ENCODE data around the gene FAM13B.
"Not testable (repeated sequence)": the region's sequence is repeated elsewhere in the genome, so short reads cannot be mapped to it uniquely, and the experiment has no call there.

FAM13B gene

DNA sequence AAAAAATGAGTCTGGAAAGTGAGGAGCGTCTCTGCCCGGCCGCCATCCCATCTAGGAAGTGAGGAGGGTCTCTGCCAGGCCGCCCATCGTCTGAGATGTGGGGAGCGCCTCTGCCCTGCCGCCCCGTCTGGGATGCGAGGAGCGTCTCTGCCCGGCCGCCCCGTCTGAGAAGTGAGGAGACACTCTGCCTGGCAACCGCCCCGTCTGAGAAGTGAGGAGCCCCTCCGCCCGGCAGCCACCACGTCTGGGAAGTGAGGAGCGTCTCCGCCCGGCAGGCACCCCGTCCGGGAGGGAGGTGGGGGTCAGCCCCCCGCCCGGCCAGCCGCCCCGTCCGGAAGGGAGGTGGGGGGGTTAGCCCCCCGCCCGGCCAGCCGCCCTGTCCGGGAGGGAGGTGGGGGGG is 37.1 kb upstream of the FAM13B start:
- not testable (repeated sequence) for H3K23ac ChIP-seq (ENCODE audit: low read length); H2BK120ac ChIP-seq (ENCODE audit: insufficient read depth, low read length, poor library complexity); H3K36me3 ChIP-seq (ENCODE audit: control insufficient read depth in 1 of 2, insufficient read depth in 2 of 2, low read length in 2 of 2); H2BK5ac ChIP-seq (ENCODE audit: low read depth, low read length, poor library complexity); H3K18ac ChIP-seq (ENCODE audit: low read length); H4K12ac ChIP-seq (ENCODE audit: low read depth, low read length); H3K79me1 ChIP-seq (ENCODE audit: low read length); H2AFZ ChIP-seq (ENCODE audit: insufficient read depth, low read length, poor library complexity); H3K27ac ChIP-seq (ENCODE audit: low read depth, low read length); H2AK5ac ChIP-seq (ENCODE audit: low read length); H3K27me3 ChIP-seq (ENCODE audit: insufficient read depth, low read length); H4K91ac ChIP-seq (ENCODE audit: low read depth, low read length); H3K14ac ChIP-seq (ENCODE audit: low read length); H4K8ac ChIP-seq (ENCODE audit: low read depth, low read length); H3K9me3 ChIP-seq (ENCODE audit: insufficient read depth, low read depth, low read length); H3K4me2 ChIP-seq (ENCODE audit: low read length); H3K4me1 ChIP-seq (ENCODE audit: control insufficient read depth in 1 of 2, insufficient read depth in 2 of 2, low read length in 2 of 2); H3K79me2 ChIP-seq (ENCODE audit: control insufficient read depth, insufficient read depth, low read length, poor library complexity); H3K9ac ChIP-seq (ENCODE audit: low read length); H3K4ac ChIP-seq (ENCODE audit: low read depth, low read length); H2BK12ac ChIP-seq (ENCODE audit: low read length); DNase-seq; H3K4me3 ChIP-seq (ENCODE audit: low read depth, low read length)
- no CpG with 5 or more reads among the region's 32 CpGs for WGBS (ENCODE audit: extremely low coverage, insufficient coverage, insufficient read length)

DNA sequence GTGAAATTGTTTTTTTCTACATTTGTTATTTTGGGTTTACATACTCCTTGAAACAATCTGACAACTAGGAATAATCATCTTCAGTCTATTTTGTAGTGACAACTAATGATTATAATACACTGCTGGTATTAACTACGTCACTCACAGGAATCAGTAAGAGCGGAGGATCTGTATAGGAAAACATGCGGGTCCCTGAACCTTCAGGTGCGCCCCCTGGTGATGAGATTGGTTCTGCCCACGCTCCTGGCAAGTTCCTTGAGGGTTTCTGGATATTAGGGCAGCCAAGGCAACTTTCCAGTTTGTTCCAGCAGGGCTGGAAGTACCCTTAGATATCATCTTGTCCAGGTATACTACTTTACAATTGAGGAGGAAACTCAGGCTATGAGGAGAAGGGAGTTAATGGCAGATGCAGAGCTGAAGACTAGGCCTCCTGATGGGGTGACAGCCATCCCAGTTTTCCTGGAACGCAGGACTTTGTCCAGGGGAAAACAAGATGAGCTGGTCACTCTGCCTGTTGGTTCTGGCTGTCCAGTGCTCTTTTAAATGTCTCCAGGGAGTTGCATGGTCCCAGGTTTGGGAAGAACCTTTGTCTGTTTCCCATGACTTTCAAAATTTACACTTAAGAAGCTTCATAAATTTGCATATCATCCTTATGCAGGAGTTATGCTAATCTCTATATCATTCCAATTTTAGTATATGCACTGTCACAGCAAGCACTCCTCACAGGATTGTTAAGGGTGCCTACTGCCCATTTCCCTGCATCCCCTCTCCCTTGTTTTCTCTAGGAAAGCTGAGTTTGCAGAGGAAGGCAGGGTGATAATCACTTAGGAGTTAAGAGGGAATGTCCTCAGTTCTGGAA is 36.1 kb upstream of the FAM13B start:
- Histone ChIP-seq H2AFZ (ENCODE audit: insufficient read depth, low read length, poor library complexity) (no peak overlapping the region), H3K18ac (ENCODE audit: low read length) (no peak overlapping the region), H3K79me2 (ENCODE audit: control insufficient read depth, insufficient read depth, low read length, poor library complexity) (no peaks in the 10 kb centered on the region), H4K8ac (ENCODE audit: low read depth, low read length) (no peak overlapping the region), H3K4me3 (ENCODE audit: low read depth, low read length) (no peak overlapping the region), H3K4me2 (ENCODE audit: low read length) (no peak overlapping the region), H3K27me3 (ENCODE audit: insufficient read depth, low read length) (no peaks in the 10 kb centered on the region), H3K23ac (ENCODE audit: low read length) (no peak overlapping the region), H3K36me3 (ENCODE audit: control insufficient read depth in 1 of 2, insufficient read depth in 2 of 2, low read length in 2 of 2) (no peaks in the 10 kb centered on the region), H3K9ac (ENCODE audit: low read length) (no peak overlapping the region), H2BK120ac (ENCODE audit: insufficient read depth, low read length, poor library complexity) (no peak overlapping the region), H3K9me3 (ENCODE audit: insufficient read depth, low read depth, low read length) (no peaks in the 10 kb centered on the region), H3K27ac (ENCODE audit: low read depth, low read length) (no peak overlapping the region), H4K12ac (ENCODE audit: low read depth, low read length) (no peak overlapping the region), H3K4ac (ENCODE audit: low read depth, low read length) (no peak overlapping the region), H2BK5ac (ENCODE audit: low read depth, low read length, poor library complexity) (no peak overlapping the region), H2AK5ac (ENCODE audit: low read length) (no peak overlapping the region), H2BK12ac (ENCODE audit: low read length) (no peak overlapping the region), H3K14ac (ENCODE audit: low read length) (no peak overlapping the region), H3K79me1 (ENCODE audit: low read length) (no peaks in the 10 kb centered on the region), H4K91ac (ENCODE audit: low read depth, low read length) (no peak overlapping the region), H3K4me1 (ENCODE audit: control insufficient read depth in 1 of 2, insufficient read depth in 2 of 2, low read length in 2 of 2) (no peaks in the 10 kb centered on the region)
- peak; percentile 91 to 97 for DNase-seq
- WGBS (ENCODE audit: extremely low coverage, insufficient coverage, insufficient read length) = no CpG with 5 or more reads among the region's 6 CpGs

DNA sequence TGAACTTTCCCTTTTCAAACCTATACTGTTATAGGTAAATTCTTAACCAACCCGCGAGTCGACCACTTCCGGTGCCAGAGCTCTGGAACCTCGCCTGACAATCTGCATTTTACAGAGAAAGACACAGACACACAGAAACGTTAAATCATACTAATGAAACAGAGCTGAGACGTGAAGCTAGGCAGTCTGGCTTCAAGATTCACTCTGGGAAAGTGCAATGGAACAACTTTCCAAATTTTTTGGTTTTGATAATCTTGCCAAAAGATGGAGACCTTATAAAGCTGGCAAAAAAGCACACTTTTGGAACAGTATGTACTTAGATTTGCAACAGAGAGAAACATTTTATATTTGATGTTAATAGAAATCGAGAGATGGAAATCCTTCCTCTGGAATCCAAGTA is 35.1 kb upstream of the FAM13B start:
- Histone ChIP-seq H3K23ac (ENCODE audit: low read length) (no peak overlapping the region), H2BK12ac (ENCODE audit: low read length) (no peak overlapping the region), H3K18ac (ENCODE audit: low read length) (no peak overlapping the region), H2AK5ac (ENCODE audit: low read length) (no peak overlapping the region), H3K4ac (ENCODE audit: low read depth, low read length) (no peak overlapping the region), H2BK120ac (ENCODE audit: insufficient read depth, low read length, poor library complexity) (no peak overlapping the region), H3K4me2 (ENCODE audit: low read length) (no peak overlapping the region), H3K9me3 (ENCODE audit: insufficient read depth, low read depth, low read length) (no peaks in the 10 kb centered on the region), H3K14ac (ENCODE audit: low read length) (no peak overlapping the region), H3K9ac (ENCODE audit: low read length) (no peak overlapping the region), H4K8ac (ENCODE audit: low read depth, low read length) (no peak overlapping the region), H2BK5ac (ENCODE audit: low read depth, low read length, poor library complexity) (no peak overlapping the region), H3K4me3 (ENCODE audit: low read depth, low read length) (no peak overlapping the region), H3K27me3 (ENCODE audit: insufficient read depth, low read length) (no peaks in the 10 kb centered on the region), H4K91ac (ENCODE audit: low read depth, low read length) (no peak overlapping the region), H3K4me1 (ENCODE audit: control insufficient read depth in 1 of 2, insufficient read depth in 2 of 2, low read length in 2 of 2) (no peaks in the 10 kb centered on the region), H3K36me3 (ENCODE audit: control insufficient read depth in 1 of 2, insufficient read depth in 2 of 2, low read length in 2 of 2) (no peaks in the 10 kb centered on the region), H3K27ac (ENCODE audit: low read depth, low read length) (no peak overlapping the region), H2AFZ (ENCODE audit: insufficient read depth, low read length, poor library complexity) (no peak overlapping the region), H3K79me1 (ENCODE audit: low read length) (no peaks in the 10 kb centered on the region), H3K79me2 (ENCODE audit: control insufficient read depth, insufficient read depth, low read length, poor library complexity) (no peaks in the 10 kb centered on the region), H4K12ac (ENCODE audit: low read depth, low read length) (no peak overlapping the region)
- DNase-seq = peak in 1 of 2 donors; percentile 17
- no CpG with 5 or more reads among the region's 8 CpGs for WGBS (ENCODE audit: extremely low coverage, insufficient coverage, insufficient read length)

DNA sequence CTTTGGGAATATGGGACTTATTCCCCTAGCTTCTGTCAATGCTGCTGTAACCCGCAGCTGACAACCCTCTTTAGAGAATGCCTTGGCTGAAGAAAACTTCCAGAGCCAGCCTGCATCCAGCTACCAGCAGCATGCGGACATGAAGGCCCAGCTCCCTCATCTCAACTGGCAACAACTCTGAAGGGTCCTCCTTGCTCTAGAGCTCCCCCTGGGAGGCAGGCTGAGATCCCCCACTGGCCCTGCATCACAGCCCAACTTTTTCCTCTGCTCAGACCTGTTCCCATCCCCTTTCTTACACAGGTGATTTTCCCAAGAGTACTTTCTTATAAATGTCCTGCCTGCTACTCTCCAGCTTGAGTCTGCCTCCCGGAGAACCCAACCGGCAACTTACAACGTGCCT is 32.2 kb upstream of the FAM13B start:
- Histone ChIP-seq H3K4me1 (ENCODE audit: control insufficient read depth in 1 of 2, insufficient read depth in 2 of 2, low read length in 2 of 2) (no peaks in the 10 kb centered on the region), H4K8ac (ENCODE audit: low read depth, low read length) (no peak overlapping the region), H3K27me3 (ENCODE audit: insufficient read depth, low read length) (no peaks in the 10 kb centered on the region), H3K79me1 (ENCODE audit: low read length) (no peaks in the 10 kb centered on the region), H2BK120ac (ENCODE audit: insufficient read depth, low read length, poor library complexity) (no peak overlapping the region), H3K36me3 (ENCODE audit: control insufficient read depth in 1 of 2, insufficient read depth in 2 of 2, low read length in 2 of 2) (no peaks in the 10 kb centered on the region), H4K12ac (ENCODE audit: low read depth, low read length) (no peak overlapping the region), H2BK12ac (ENCODE audit: low read length) (no peak overlapping the region), H3K79me2 (ENCODE audit: control insufficient read depth, insufficient read depth, low read length, poor library complexity) (no peaks in the 10 kb centered on the region), H4K91ac (ENCODE audit: low read depth, low read length) (no peak overlapping the region), H3K23ac (ENCODE audit: low read length) (no peak overlapping the region), H3K14ac (ENCODE audit: low read length) (no peak overlapping the region), H3K4ac (ENCODE audit: low read depth, low read length) (no peak overlapping the region), H3K27ac (ENCODE audit: low read depth, low read length) (no peak overlapping the region), H2BK5ac (ENCODE audit: low read depth, low read length, poor library complexity) (no peak overlapping the region), H3K4me2 (ENCODE audit: low read length) (no peak overlapping the region), H3K9me3 (ENCODE audit: insufficient read depth, low read depth, low read length) (no peaks in the 10 kb centered on the region), H2AFZ (ENCODE audit: insufficient read depth, low read length, poor library complexity) (no peak overlapping the region), H2AK5ac (ENCODE audit: low read length) (no peak overlapping the region), H3K18ac (ENCODE audit: low read length) (no peak overlapping the region), H3K4me3 (ENCODE audit: low read depth, low read length) (no peak overlapping the region), H3K9ac (ENCODE audit: low read length) (no peak overlapping the region)
- DNase-seq = peak; percentile 18 to 38
- no CpG with 5 or more reads among the region's 5 CpGs for WGBS (ENCODE audit: extremely low coverage, insufficient coverage, insufficient read length)
